ENCODE data around the gene FOXK1.
"Not testable (repeated sequence)": the region's sequence is repeated elsewhere in the genome, so short reads cannot be mapped to it uniquely, and the experiment has no call there.

The FOXK1 gene

DNA sequence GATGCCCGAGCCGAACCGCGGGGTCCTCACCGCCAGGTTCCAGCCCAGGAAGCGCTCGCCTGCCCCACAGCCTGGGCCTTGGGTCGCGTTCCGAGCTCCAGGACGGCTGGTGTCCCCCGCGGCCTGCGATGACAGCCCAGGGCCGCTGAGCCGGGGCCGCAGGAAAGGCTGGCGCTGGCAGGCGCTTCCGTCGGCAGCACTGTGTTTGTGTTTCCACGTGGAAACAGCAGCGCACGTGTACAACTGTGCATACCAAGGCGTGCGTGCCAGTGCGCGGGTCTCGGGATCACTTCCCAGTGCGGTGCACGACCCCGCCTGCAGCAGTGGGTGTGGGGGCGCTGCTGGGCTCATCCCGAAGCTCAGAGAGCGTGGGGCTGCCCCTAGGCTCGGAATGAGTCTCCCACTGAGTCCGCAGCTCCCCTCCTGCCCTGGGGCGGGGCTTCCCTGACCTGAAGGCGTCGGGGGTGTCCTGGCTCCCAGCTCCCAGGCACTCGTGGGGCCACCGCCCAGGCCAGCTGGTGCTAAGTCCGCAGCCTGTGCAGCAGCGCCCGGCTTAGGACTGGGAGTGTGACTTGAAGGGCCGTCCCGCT lies 110.5 kb downstream of the FOXK1 start:
- Histone ChIP-seq H3K27me3 (ENCODE audit: insufficient read depth, low read depth, severe bottlenecking) (no peaks in the 10 kb centered on the region), H3K9me3 (ENCODE audit: severe bottlenecking) (no peaks in the 10 kb centered on the region), H3K27ac (no peak overlapping the region), H3K36me3 (peaks cover 56% of the 10 kb centered on the region), H3K4me3 (ENCODE audit: low read depth, low read length) (no peak overlapping the region)
- DNase-seq: no peak
- TF ChIP-seq, protein P1, sequence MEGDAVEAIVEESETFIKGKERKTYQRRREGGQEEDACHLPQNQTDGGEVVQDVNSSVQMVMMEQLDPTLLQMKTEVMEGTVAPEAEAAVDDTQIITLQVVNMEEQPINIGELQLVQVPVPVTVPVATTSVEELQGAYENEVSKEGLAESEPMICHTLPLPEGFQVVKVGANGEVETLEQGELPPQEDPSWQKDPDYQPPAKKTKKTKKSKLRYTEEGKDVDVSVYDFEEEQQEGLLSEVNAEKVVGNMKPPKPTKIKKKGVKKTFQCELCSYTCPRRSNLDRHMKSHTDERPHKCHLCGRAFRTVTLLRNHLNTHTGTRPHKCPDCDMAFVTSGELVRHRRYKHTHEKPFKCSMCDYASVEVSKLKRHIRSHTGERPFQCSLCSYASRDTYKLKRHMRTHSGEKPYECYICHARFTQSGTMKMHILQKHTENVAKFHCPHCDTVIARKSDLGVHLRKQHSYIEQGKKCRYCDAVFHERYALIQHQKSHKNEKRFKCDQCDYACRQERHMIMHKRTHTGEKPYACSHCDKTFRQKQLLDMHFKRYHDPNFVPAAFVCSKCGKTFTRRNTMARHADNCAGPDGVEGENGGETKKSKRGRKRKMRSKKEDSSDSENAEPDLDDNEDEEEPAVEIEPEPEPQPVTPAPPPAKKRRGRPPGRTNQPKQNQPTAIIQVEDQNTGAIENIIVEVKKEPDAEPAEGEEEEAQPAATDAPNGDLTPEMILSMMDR (IDR thresholded peaks at IDR 0.05; ENCODE audit: low read depth, low read length): no peak

DNA sequence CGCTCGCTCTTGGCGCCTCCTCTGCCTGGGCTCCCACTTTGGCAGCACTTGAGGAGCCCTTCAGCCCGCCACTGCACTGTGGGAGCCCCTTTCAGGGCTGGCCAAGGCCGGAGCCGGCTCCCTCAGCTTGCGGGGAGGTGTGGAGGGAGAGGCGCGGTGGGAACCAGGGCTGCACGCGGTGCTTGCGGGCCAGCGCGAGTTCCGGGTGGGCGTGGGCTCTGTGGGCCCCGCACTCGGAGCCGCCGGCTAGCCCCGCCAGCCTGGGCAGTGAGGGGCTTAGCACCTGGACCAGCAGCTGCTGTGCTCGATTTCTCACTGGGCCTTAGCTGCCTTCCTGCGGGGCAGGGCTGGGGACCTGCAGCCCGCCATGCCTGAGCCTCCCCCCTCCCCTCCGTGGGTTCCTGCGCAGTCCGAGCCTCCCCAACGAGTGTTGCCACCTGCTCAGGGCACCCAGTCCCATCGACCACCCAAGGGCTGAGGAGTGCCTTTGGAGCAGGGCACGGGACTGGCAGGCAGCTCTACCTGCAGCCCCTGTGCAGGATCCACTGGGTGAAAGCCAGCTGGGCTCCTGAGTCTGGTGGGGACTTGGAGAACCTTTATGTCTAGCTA lies 111.4 kb downstream of the FOXK1 start:
- not testable (repeated sequence) for H3K27ac ChIP-seq; DNase-seq; H3K9me3 ChIP-seq (ENCODE audit: severe bottlenecking); H3K4me3 ChIP-seq (ENCODE audit: low read depth, low read length); H3K27me3 ChIP-seq (ENCODE audit: insufficient read depth, low read depth, severe bottlenecking)
- H3K36me3 ChIP-seq: peaks cover 53% of the 10 kb centered on the region

DNA sequence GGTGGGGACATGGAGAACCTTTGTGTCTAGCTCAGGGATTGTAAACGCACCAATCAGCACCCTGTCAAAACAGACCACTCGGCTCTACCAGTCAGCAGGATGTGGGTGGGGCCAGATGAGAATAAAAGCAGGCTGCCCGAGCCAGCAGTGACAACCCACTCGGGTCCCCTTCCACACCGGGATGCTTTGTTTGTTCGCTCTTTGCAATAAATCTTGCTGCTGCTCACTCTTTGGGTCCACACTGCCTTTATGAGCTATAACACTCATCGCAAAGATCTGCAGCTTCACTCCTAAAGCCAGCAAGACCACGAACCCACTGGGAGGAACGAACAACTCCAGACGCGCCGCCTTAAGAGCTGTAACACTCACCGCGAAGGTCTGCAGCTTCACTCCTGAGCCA lies 112.1 kb downstream of the FOXK1 start:
- H3K27me3 ChIP-seq (ENCODE audit: insufficient read depth, low read depth, severe bottlenecking); H3K27ac ChIP-seq: not testable (repeated sequence)

DNA sequence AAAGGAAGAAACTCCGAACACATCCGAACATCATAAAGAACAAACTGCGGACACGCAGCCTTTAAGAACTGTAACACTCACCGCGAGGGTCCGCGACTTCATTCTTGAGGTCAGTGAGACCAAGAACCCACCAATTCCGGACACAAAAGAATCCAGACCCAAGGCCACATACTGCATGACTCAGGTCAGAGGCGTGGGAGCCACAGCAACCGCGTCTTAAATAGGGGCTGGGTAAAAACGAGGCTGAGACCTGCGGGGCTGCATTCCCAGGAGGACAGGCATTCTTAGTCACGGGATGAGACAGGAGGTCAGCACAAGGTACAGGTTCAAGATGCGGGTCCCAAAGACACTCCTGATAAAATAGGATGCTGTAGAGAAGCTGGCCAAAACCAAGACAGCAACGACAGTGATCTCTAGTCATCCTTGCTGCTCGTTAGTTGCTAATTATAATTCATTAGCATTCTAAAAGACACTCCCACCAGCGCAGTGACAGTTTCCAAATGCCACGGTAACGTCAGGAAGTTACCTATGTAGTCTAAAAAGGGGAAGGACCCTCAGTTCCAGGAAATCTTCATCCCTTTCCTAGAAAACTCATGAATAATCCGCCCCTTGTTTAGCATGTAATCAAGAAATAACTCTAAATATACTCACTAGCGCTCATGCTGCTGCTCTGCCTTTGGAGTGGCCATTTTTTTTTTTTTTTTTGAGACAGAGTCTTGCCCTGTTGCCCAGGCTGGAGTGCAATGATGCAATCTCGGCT lies 112.7 kb downstream of the FOXK1 start:
- TF ChIP-seq, protein P1 (IDR thresholded peaks at IDR 0.05; ENCODE audit: low read depth, low read length): no peak
- DNase-seq: no peak
- no peak overlapping the region for H3K27ac ChIP-seq
- H3K36me3 ChIP-seq: peaks cover 60% of the 10 kb centered on the region
- H3K9me3 ChIP-seq (ENCODE audit: severe bottlenecking): no peaks in the 10 kb centered on the region
- no peaks in the 10 kb centered on the region for H3K27me3 ChIP-seq (ENCODE audit: insufficient read depth, low read depth, severe bottlenecking)
- H3K4me3 ChIP-seq (ENCODE audit: low read depth, low read length): no peak overlapping the region

More for the DNA sequence above, 112.1 kb downstream of the FOXK1 start:
- H3K9me3 ChIP-seq (ENCODE audit: severe bottlenecking); DNase-seq; H3K4me3 ChIP-seq (ENCODE audit: low read depth, low read length): not testable (repeated sequence)
- peaks cover 54% of the 10 kb centered on the region for H3K36me3 ChIP-seq

DNA sequence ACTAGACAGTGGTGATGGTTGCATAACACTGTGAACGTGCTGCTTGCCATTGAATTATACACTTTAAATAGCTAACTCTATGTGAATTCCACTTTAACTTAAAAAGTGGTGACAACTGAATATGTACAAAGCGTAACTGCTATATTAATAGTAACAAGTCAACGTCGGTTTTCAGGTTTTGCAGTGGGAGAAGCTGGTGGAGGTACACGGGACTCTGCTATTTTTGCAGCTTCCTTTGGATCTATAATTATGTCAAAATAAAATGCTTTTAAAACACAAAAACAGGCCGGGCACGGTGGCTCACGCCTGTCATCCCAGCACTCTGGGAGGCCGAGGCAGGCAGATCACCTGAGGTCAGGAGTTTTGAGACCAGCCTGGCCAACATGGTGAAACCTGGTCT lies 114.4 kb downstream of the FOXK1 start:
- no peak for DNase-seq
- H3K36me3 ChIP-seq: peaks cover 48% of the 10 kb centered on the region
- TF ChIP-seq, protein P1 (IDR thresholded peaks at IDR 0.05; ENCODE audit: low read depth, low read length): no peak
- no peak overlapping the region for H3K27ac ChIP-seq
- no peak overlapping the region for H3K4me3 ChIP-seq (ENCODE audit: low read depth, low read length)
- no peaks in the 10 kb centered on the region for H3K27me3 ChIP-seq (ENCODE audit: insufficient read depth, low read depth, severe bottlenecking)
- H3K9me3 ChIP-seq (ENCODE audit: severe bottlenecking): no peaks in the 10 kb centered on the region

DNA sequence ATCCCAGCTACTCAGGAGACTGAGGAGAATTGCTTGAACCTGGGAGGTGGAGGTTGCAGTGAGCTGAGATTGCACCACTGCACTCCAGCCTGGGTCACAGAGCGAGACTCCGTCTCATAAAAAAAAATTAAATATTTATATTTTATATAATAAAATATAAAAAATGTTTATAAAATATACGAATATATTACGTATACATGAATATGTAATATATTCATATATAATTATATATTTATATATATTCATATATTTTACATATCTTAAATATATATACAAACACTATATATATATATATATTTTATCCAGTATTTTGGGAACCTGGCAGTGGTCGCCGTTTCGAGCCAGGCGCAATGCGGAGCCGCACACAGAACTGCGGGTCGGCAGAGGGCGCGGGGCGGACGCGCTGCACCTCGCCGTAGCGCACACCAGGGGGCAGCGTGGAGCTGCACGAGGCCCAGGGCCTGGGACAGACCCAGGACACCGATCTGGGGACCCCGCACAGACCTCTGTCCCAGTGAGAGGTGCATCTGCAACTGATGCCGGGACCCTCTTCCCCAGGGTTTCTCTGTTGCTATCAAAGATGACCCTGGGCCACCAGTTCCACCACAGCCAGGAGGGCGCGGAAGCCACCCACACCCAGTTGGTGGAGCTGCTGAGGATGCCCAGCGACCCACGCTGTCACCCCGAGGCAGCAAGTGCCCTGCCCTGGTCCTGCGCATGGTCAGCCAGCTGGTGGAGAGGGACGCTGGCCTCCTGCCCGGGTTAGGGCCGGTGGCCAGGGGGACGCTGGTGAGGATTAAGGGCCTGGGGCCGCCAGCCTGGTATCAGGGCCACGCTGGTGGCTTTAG lies 116.0 kb downstream of the FOXK1 start:
- TF ChIP-seq, protein P1 (IDR thresholded peaks at IDR 0.05; ENCODE audit: low read depth, low read length): peak; percentile 97
- Histone ChIP-seq H3K4me3 (ENCODE audit: low read depth, low read length) (no peak overlapping the region), H3K36me3 (peaks cover 35% of the 10 kb centered on the region), H3K27ac (peak overlapping the region; percentile 56), H3K27me3 (ENCODE audit: insufficient read depth, low read depth, severe bottlenecking) (no peaks in the 10 kb centered on the region), H3K9me3 (ENCODE audit: severe bottlenecking) (no peaks in the 10 kb centered on the region)
- peak; percentile 72 for DNase-seq
